GM18511 (cell line): ENCODE measurements around the gene IGFBP3.
"Not testable (repeated sequence)": the region's sequence is repeated elsewhere in the genome, so short reads cannot be mapped to it uniquely, and the experiment has no call there.

Experiments
- ATAC-seq: cut with Tn5 transposase; IDR thresholded peaks from one replicate; pipeline ENCODE4 v1.9.1; 2021; ENCODE audit warnings: mild to moderate bottlenecking, moderate library complexity; ENCODE audit not compliant: unreplicated experiment

Gene IGFBP3

GRCh38 chr7:45920502-45921380 is at the start of gene IGFBP3:
Gene IGFBP3 (minus strand): TSS chr7:45921272. CDS start chr7:45921140, 132 bp downstream.
- no peak for ATAC-seq

GRCh38 chr7:45970454-45970853 is 49.4 kb upstream of the IGFBP3 start:
- no peak for ATAC-seq

- ATAC-seq = no peak
Measured at GRCh38 chr7:45969940-45970339, 48.9 kb upstream of the IGFBP3 start.

GRCh38 chr7:45968856-45969541 is 47.9 kb upstream of the IGFBP3 start:
- no peak for ATAC-seq

GRCh38 chr7:45968312-45968711 is 47.2 kb upstream of the IGFBP3 start:
- no peak for ATAC-seq

GRCh38 chr7:45967591-45968157 is 46.6 kb upstream of the IGFBP3 start:
- ATAC-seq = no peak

- ATAC-seq = no peak
Measured at GRCh38 chr7:45962861-45963260, 41.8 kb upstream of the IGFBP3 start.

- no peak for ATAC-seq
Measured at GRCh38 chr7:45957721-45958120, 36.6 kb upstream of the IGFBP3 start.

- ATAC-seq = no peak
Measured at GRCh38 chr7:45955286-45955685, 34.2 kb upstream of the IGFBP3 start.

GRCh38 chr7:45953055-45953454 is 32.0 kb upstream of the IGFBP3 start:
- ATAC-seq = not testable (repeated sequence)

GRCh38 chr7:45944058-45944457 is 23.0 kb upstream of the IGFBP3 start:
- no peak for ATAC-seq

GRCh38 chr7:45940939-45941338 is 19.9 kb upstream of the IGFBP3 start:
- no peak for ATAC-seq

- not testable (repeated sequence) for ATAC-seq
Measured at GRCh38 chr7:45940237-45940781, 19.2 kb upstream of the IGFBP3 start.

- ATAC-seq = no peak
Measured at GRCh38 chr7:45939574-45939973, 18.5 kb upstream of the IGFBP3 start.

GRCh38 chr7:45938626-45939302 is 17.7 kb upstream of the IGFBP3 start:
- no peak for ATAC-seq

- no peak for ATAC-seq
Measured at GRCh38 chr7:45937862-45938261, 16.8 kb upstream of the IGFBP3 start.

- no peak for ATAC-seq
Measured at GRCh38 chr7:45937301-45937700, 16.2 kb upstream of the IGFBP3 start.

- no peak for ATAC-seq
Measured at GRCh38 chr7:45930967-45931366, 9.9 kb upstream of the IGFBP3 start.

- no peak for ATAC-seq
Measured at GRCh38 chr7:45927721-45928120, 6.6 kb upstream of the IGFBP3 start.

GRCh38 chr7:45924283-45924682 is 3.2 kb upstream of the IGFBP3 start:
- no peak for ATAC-seq

GRCh38 chr7:45923818-45924217 is 2.7 kb upstream of the IGFBP3 start:
- ATAC-seq = no peak
